Bronchial epithelial cell (primary cell): ENCODE results near the gene SP6. TPM values are rescaled to one million over a fixed set of nuclear protein-coding genes. Genes with fewer than 3 reads are reported as not detected.

ENCODE experiments used
- DNase-seq: peaks from one replicate; pipeline ENCODE4 v3.0.0-alpha.2; 2010; ENCODE audit warnings: low read depth
- FAIRE-seq: peaks from 2 replicates; lab custom pipeline; 2011; peaks lifted over from hg19 to GRCh38; lab: Jason Lieb, UNC
- H3K27me3 ChIP-seq: 2 replicates; pipeline ENCODE4 v1.5.1; 2011; ENCODE audit warnings: low read length; ENCODE audit not compliant: control insufficient read depth, insufficient read depth
- H3K36me3 ChIP-seq: 2 replicates; pipeline ENCODE4 v1.5.1; 2011; ENCODE audit warnings: low read length; ENCODE audit not compliant: control insufficient read depth, insufficient read depth
- H3K4me3 ChIP-seq: 2 replicates; pipeline ENCODE4 v1.5.1; 2011; ENCODE audit warnings: mild to moderate bottlenecking, low read depth, low read length, control low read depth
- total RNA-seq: library from RNA; depleted of rRNA; stranded (reverse); fragments of >200 nt; gene quantifications from 2 replicates; pipeline ENCODE4 v1.2.1, GENCODE V29; 2014
- TF ChIP-seq, protein P1 (sequence below): IDR thresholded peaks from 2 replicates; pipeline ENCODE4 v1.5.1; 2011; ENCODE audit warnings: mild to moderate bottlenecking, moderate library complexity, low read length, control low read depth, inconsistent platforms; ENCODE audit not compliant: insufficient read depth, severe bottlenecking

The SP6 gene
- total RNA-seq, result 0.79 and 2.4 TPM in 2 replicates

DNA sequence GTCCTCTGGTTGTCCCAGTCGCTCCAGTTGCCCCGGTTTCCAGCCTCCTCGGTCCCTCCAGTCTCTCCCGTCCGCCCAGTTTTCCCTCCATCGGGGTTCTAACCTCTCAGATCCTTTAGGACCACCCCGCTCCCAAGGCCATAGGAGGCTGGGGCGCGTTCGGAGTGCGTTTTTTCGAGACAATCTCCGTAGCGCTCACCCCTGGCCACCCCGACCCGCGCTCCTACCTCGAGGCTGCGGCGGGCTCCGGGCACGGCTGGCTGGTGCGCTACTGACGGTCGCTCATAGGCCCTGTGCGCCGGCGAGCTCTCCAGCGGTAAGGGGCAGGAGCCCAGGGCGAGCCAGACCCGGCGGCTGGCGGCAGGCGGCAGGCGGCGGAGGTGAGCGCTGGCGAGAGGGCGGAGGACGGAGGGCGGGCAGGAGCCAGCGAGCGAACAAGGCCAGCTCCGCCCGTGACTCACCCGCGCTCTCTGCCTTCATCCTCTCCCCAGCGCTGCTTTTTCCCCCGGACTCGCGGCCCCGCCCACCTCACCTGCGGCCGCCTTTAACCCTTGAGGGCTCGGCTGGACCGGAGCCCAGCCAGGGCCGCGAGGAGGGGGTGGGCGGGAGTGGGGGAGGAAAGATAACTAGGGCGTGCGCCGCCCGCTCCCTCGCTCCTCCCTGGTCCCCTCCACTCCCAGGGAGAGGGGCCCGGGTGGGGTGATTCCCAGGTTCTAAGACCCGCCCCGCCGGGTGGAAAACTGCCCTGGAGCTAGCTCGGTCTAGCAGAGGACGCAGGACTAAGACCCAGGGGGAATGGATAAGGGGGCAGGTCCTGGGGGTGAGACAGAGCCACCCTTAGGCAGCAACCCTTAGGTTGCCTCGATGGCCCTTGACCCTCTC, at the start of gene SP6:
SP6 (minus strand) TSS at position 472 of the 882 bp plus-strand sequence. CDS start 2,734 bp downstream, outside the sequence.
- H3K4me3 ChIP-seq, result peak within 1 kb of the TSS; percentile 60
- H3K27me3 ChIP-seq, result peaks cover 23% of the 10 kb centered on the region
- TF ChIP-seq, protein P1, sequence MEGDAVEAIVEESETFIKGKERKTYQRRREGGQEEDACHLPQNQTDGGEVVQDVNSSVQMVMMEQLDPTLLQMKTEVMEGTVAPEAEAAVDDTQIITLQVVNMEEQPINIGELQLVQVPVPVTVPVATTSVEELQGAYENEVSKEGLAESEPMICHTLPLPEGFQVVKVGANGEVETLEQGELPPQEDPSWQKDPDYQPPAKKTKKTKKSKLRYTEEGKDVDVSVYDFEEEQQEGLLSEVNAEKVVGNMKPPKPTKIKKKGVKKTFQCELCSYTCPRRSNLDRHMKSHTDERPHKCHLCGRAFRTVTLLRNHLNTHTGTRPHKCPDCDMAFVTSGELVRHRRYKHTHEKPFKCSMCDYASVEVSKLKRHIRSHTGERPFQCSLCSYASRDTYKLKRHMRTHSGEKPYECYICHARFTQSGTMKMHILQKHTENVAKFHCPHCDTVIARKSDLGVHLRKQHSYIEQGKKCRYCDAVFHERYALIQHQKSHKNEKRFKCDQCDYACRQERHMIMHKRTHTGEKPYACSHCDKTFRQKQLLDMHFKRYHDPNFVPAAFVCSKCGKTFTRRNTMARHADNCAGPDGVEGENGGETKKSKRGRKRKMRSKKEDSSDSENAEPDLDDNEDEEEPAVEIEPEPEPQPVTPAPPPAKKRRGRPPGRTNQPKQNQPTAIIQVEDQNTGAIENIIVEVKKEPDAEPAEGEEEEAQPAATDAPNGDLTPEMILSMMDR, result peak; percentile 33
- FAIRE-seq (no peak), DNase-seq (peak; percentile 78)
- H3K36me3 ChIP-seq, result no peaks in the 10 kb centered on the region

DNA sequence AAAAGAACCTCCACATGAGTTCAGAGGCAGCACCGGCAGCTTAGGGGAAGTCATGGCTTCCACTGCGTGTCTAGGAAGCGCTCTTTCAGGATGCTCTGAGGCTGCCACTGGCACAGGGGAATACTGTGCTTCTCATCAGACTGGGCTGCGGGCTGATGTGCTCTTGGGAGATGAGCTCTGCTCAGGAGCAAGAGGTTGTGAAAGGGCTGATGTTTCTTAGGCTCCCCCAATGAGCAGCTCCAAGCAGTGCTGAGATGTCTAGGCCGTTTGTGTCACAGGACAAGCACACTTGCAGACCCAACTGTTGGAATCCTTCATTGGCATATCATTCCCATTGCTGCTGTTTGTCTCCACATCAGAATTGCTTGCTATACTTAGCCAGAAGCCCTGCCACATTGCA, 48.7 kb upstream of the SP6 start:
- Histone ChIP-seq H3K27me3 (no peaks in the 10 kb centered on the region), H3K4me3 (no peak overlapping the region), H3K36me3 (peaks cover 5% of the 10 kb centered on the region)
- FAIRE-seq (no peak), DNase-seq (no peak)
- TF ChIP-seq, protein P1, result no peak

DNA sequence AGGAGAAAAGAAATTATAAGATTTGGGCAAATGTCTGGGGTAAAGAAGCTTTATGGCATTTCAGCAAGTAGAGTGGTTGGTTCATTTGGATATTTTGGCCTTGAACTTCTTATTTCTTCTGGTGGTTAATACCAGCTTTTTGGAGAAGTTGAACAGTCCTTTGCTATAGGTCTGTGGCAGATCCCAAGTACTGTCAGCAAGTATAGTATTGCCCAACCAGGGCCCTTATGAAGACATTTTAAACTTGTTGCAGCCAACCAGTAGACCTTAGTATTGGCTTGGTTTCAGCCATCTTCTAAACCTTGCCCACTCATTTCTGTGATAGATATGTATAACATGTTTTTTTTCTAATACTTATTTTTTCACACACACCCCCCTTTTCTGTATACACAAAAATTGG, 47.3 kb upstream of the SP6 start:
- FAIRE-seq, result no peak

DNA sequence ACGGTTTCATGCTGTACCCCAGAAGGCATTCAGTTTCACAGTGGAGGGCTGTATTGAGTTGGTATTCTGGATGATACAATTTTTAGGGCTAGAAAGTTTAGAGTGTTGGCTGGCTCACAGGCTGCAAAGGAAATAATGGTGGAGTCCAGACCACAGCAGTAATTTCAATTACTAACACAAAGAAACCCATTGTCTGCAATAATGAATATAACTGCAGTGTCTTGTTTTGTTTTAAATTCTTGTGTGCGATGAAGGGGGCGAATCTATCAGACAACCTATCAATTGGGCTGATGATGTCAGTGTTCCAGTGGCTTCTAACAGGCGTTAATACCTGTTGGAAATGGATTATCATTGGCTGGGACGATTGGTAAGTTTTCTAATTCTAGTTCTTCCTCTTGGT, 46.6 kb upstream of the SP6 start:
- no peaks in the 10 kb centered on the region for H3K27me3 ChIP-seq
- no peak for FAIRE-seq

More for the DNA sequence above, 47.3 kb upstream of the SP6 start:
- DNase-seq, result no peak
- TF ChIP-seq, protein P1, result no peak
- no peak overlapping the region for H3K4me3 ChIP-seq
- H3K27me3 ChIP-seq, result no peaks in the 10 kb centered on the region
- peaks cover 5% of the 10 kb centered on the region for H3K36me3 ChIP-seq

DNA sequence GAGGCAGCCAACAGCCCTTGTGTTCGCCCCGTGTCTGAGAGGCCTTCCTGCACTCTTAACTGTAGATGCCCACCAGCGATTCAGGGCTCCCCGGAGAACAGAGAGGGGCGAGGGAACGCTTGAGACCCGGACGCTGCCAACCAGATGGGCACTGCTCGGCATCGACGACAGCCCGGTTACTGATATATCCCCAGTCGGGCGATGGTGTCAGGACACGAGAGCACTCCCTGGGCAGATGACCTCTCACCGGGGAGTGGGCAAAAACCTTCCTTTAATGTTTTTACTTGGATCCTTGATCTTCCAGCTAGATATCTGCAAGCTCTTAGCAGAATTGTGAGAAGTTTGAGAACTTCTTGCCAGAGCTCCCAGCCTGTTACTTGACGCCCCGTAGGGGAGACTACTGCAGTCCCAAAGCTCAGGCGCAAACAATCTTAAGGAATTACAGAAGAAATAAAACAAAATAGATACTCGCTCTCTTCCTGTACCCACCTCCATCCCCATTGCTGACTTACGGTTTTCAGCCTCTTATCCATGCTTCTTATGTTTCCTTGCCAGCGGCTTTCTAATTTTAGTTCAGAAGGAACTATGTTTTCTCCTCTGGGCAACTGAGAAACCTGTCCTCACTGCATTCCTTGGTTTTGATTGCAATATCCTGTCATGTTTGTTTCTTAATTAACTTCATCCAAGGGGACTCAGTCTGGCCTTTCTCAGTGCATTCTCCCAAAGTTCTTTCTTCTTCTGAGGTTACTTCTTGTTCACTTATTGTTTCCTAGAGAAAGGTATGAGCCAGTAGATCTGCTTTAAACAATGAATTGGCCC, 45.9 kb upstream of the SP6 start:
- FAIRE-seq, result no peak
- Histone ChIP-seq H3K36me3 (peaks cover 5% of the 10 kb centered on the region), H3K4me3 (peak overlapping the region; percentile 97), H3K27me3 (no peaks in the 10 kb centered on the region)
- peak; percentile 29 for DNase-seq
- TF ChIP-seq, protein P1, result no peak

More for the DNA sequence above, 46.6 kb upstream of the SP6 start:
- no peak for DNase-seq
- Histone ChIP-seq H3K4me3 (no peak overlapping the region), H3K36me3 (peaks cover 5% of the 10 kb centered on the region)
- TF ChIP-seq, protein P1, result no peak
